Neural progenitor cell (in vitro differentiated cells): ENCODE measurements around the gene RHOG. TPM values are rescaled to one million over a fixed set of nuclear protein-coding genes. Genes with fewer than 3 reads are reported as not detected.
A peak's percentile ranks its signal among the peaks of the same experiment; 100 is the strongest.

Experiments used
- DNase-seq: peaks from one replicate; pipeline ENCODE4 v3.0.0-alpha.2; 2016; ENCODE audit warnings: low spot score
- H2AFZ ChIP-seq: fragments of 200-600 bp; sonication (generic); replicated peaks from 2 replicates; pipeline ENCODE4 v1.6.1; 2016; ENCODE audit warnings: antibody characterized with exemption
- H3F3A ChIP-seq: fragments of 200-600 bp; sonication (generic); 2 replicates; pipeline ENCODE4 v1.6.1; 2016; ENCODE audit warnings: antibody characterized with exemption, low read depth
- H3K27ac ChIP-seq: fragments of 200-600 bp; sonication (generic); 2 replicates; pipeline ENCODE4 v1.5.1; 2016; ENCODE audit warnings: mild to moderate bottlenecking
- H3K27me3 ChIP-seq: fragments of 200-600 bp; sonication (generic); 2 replicates; pipeline ENCODE4 v1.6.1; 2016; ENCODE audit warnings: mild to moderate bottlenecking, moderate library complexity
- H3K36me3 ChIP-seq: fragments of 200-600 bp; sonication (generic); 2 replicates; pipeline ENCODE4 v1.5.1; 2016
- H3K4me1 ChIP-seq: fragments of 200-600 bp; sonication (generic); 2 replicates; pipeline ENCODE4 v1.6.1; 2016; ENCODE audit warnings: mixed run types
- H3K4me2 ChIP-seq: fragments of 200-600 bp; sonication (generic); 2 replicates; pipeline ENCODE4 v1.6.1; 2016
- H3K4me3 ChIP-seq: fragments of 200-600 bp; sonication (generic); 2 replicates; pipeline ENCODE4 v1.5.1; 2016
- H3K79me2 ChIP-seq: fragments of 200-600 bp; sonication (generic); 2 replicates; pipeline ENCODE4 v1.6.1; 2016; ENCODE audit warnings: low read depth
- H3K9ac ChIP-seq: fragments of 200-600 bp; sonication (generic); 2 replicates; pipeline ENCODE4 v1.6.1; 2016
- H3K9me3 ChIP-seq: fragments of 200-600 bp; sonication (generic); 2 replicates; pipeline ENCODE4 v1.5.1; 2016; ENCODE audit warnings: low read depth
- H4K20me1 ChIP-seq: fragments of 200-600 bp; sonication (generic); 2 replicates; pipeline ENCODE4 v1.6.1; 2016; ENCODE audit warnings: low read depth
- H3K27ac Mint-ChIP-seq: 3 replicates; pipeline ENCODE4 v1.8.0; 2021; ENCODE audit warnings: mixed read lengths
- H3K27me3 Mint-ChIP-seq: 2 replicates; pipeline ENCODE4 v1.8.0; 2022; ENCODE audit warnings: low read depth, mild to moderate bottlenecking, inconsistent platforms, moderate library complexity, mixed read lengths; ENCODE audit not compliant: insufficient read depth
- H3K36me3 Mint-ChIP-seq: 3 replicates; pipeline ENCODE4 v1.8.0; 2021; ENCODE audit warnings: mixed read lengths
- H3K4me1 Mint-ChIP-seq: 3 replicates; pipeline ENCODE4 v1.8.0; 2021; ENCODE audit warnings: mixed read lengths
- H3K4me3 Mint-ChIP-seq: 3 replicates; pipeline ENCODE4 v1.8.0; 2021; ENCODE audit warnings: mild to moderate bottlenecking, moderate library complexity, mixed read lengths
- H3K9me3 Mint-ChIP-seq: 3 replicates; pipeline ENCODE4 v1.8.0; 2020; ENCODE audit warnings: mixed read lengths
- EZH2 ChIP-seq: fragments of 200-600 bp; sonication (generic); IDR thresholded peaks from 2 replicates; pipeline ENCODE4 v1.6.1; 2017; ENCODE audit warnings: antibody characterized with exemption, mild to moderate bottlenecking, moderate library complexity
- EZH2phosphoT487 ChIP-seq: fragments of 200-600 bp; sonication (generic); IDR thresholded peaks from 2 replicates; pipeline ENCODE4 v1.6.1; 2017; ENCODE audit warnings: antibody characterized with exemption
- total RNA-seq: library from RNA; depleted of rRNA; stranded (reverse); fragments of >200 nt; gene quantifications from 2 replicates; pipeline ENCODE4 v1.2.3, GENCODE V29; 2015; ENCODE audit warnings: low replicate concordance
- TF ChIP-seq, protein P1 (sequence below): fragments of 200-600 bp; sonication (generic); IDR thresholded peaks from 2 replicates; pipeline ENCODE4 v1.5.1; 2017; ENCODE audit warnings: antibody characterized with exemption, mild to moderate bottlenecking

Gene RHOG
- total RNA-seq, 1 donor from 2014 or later = 5.9 TPM

DNA sequence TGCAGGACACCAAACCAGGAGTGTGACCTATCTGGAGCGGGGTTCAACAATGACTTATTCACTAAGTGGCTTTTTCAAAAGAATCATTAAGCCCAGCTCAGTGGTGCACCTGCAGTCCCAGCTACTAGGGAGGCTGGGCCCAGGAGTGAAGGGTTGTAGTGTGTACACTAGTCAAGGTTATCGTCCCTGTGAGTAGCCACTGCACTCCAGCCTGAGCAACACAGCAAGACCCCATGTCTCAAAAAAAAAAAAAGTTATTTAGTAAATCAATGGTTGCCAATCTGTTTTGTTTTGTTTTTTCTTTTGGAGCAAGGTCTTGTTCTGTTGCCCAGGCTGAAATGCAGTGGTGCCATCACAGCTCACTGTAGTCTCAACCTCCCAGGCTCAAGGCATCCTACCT, 7.9 kb downstream of the RHOG start:
- Mint-ChIP-seq H3K36me3 (peaks cover 29% of the 10 kb centered on the region), H3K27me3 (peaks cover 3% of the 10 kb centered on the region), H3K9me3 (no peaks in the 10 kb centered on the region), H3K4me3 (no peak overlapping the region), H3K4me1 (peaks cover 11% of the 10 kb centered on the region), H3K27ac (no peak overlapping the region)
- no peaks in the 10 kb centered on the region for H3K9me3 ChIP-seq
- H4K20me1 ChIP-seq = peaks cover 64% of the 10 kb centered on the region
- H3K27me3 ChIP-seq = no peaks in the 10 kb centered on the region
- no peaks in the 10 kb centered on the region for H3K36me3 ChIP-seq
- no peak overlapping the region for H3K4me3 ChIP-seq
- H3K27ac ChIP-seq = no peak overlapping the region
- no peak overlapping the region for H3K4me2 ChIP-seq
- no peak for DNase-seq
- TF ChIP-seq, protein P1, sequence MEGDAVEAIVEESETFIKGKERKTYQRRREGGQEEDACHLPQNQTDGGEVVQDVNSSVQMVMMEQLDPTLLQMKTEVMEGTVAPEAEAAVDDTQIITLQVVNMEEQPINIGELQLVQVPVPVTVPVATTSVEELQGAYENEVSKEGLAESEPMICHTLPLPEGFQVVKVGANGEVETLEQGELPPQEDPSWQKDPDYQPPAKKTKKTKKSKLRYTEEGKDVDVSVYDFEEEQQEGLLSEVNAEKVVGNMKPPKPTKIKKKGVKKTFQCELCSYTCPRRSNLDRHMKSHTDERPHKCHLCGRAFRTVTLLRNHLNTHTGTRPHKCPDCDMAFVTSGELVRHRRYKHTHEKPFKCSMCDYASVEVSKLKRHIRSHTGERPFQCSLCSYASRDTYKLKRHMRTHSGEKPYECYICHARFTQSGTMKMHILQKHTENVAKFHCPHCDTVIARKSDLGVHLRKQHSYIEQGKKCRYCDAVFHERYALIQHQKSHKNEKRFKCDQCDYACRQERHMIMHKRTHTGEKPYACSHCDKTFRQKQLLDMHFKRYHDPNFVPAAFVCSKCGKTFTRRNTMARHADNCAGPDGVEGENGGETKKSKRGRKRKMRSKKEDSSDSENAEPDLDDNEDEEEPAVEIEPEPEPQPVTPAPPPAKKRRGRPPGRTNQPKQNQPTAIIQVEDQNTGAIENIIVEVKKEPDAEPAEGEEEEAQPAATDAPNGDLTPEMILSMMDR = no peak
- no peak for TF ChIP-seq EZH2phosphoT487
- no peak for TF ChIP-seq EZH2
- H3F3A ChIP-seq = peaks cover 3% of the 10 kb centered on the region
- H2AFZ ChIP-seq = no peak overlapping the region
- peaks cover 56% of the 10 kb centered on the region for H3K79me2 ChIP-seq
- H3K9ac ChIP-seq = no peak overlapping the region
- peaks cover 2% of the 10 kb centered on the region for H3K4me1 ChIP-seq

DNA sequence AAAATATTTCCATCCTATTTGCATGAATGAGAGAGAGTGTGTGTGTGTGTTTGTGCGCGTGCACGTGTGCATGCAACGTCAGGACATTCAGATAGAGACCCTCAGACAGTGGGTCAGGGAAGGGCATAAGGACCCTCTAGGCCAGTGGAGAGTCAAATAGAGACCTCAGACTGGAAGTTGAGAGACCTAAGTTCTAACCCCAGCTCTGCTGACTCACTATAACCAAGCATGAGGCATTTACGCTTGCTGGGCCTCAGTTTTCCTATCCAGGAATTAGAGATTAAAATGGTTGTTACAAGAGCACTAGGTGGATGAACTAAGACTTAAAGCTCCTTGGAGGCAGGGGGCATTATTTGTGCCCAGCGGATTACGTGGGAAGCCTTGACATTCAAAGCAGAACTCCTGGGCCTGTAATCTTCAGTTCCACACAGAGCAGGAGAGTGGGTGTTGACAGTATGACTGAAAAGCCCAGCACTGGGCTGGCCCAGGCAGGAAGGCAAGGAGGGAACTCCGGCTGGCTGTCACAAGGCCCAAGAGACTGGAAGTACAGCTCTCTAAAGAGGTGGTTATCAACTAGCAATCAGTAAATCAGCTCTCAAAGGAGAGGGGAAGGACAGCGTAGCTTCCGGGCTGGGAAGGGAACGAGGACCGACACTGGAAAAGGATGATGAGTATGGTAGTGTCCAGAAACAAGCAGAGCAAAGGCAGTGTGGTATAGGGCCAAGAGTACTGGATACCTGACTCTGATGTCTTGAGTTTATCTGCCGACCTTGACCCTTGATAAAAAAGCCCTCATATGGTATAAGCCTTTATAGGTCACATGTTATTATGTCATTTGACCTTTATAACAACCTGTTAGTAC, 9.2 kb downstream of the RHOG start:
- no peak overlapping the region for H3K27ac ChIP-seq
- H3K27ac Mint-ChIP-seq = peak overlapping the region; percentile 38

DNA sequence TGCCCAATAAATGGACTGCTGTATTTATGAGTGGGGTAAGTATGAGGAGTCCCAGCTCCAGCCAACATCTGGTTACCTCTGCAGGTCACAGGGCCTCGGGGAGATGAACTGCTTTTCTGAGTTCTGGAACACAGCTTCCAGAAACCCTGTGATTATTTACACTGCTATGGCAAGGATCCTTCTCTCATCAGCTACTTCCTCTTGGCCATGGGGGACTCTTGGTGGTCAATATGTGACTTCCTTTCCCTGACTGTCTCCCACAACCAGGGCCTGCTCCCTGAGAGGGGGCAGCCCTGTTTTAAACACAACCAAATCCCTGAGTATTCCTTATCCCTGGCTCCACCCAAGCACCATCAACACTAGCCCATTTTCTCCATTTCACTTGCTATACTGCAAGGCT, 10.0 kb downstream of the RHOG start:
- Mint-ChIP-seq H3K36me3 (peaks cover 41% of the 10 kb centered on the region), H3K27me3 (peaks cover 3% of the 10 kb centered on the region), H3K4me3 (no peak overlapping the region), H3K4me1 (peaks cover 8% of the 10 kb centered on the region), H3K9me3 (no peaks in the 10 kb centered on the region), H3K27ac (no peak overlapping the region)
- H3K36me3 ChIP-seq = no peaks in the 10 kb centered on the region
- peaks cover 48% of the 10 kb centered on the region for H4K20me1 ChIP-seq
- TF ChIP-seq, protein P1 = no peak
- TF ChIP-seq EZH2 = no peak
- TF ChIP-seq EZH2phosphoT487 = no peak
- peaks cover 14% of the 10 kb centered on the region for H3F3A ChIP-seq
- H3K79me2 ChIP-seq = peaks cover 35% of the 10 kb centered on the region
- no peak overlapping the region for H3K4me2 ChIP-seq
- no peak overlapping the region for H3K9ac ChIP-seq
- peaks cover 11% of the 10 kb centered on the region for H3K4me1 ChIP-seq
- no peak overlapping the region for H2AFZ ChIP-seq
- H3K27ac ChIP-seq = no peak overlapping the region
- no peak overlapping the region for H3K4me3 ChIP-seq
- H3K27me3 ChIP-seq = no peaks in the 10 kb centered on the region
- H3K9me3 ChIP-seq = no peaks in the 10 kb centered on the region
- DNase-seq = no peak

More for the DNA sequence above, 9.2 kb downstream of the RHOG start:
- no peaks in the 10 kb centered on the region for H3K36me3 ChIP-seq
- no peak overlapping the region for H2AFZ ChIP-seq
- H3K79me2 ChIP-seq = peaks cover 44% of the 10 kb centered on the region
- Mint-ChIP-seq H3K27me3 (peaks cover 3% of the 10 kb centered on the region), H3K36me3 (peaks cover 35% of the 10 kb centered on the region), H3K9me3 (no peaks in the 10 kb centered on the region), H3K4me3 (no peak overlapping the region), H3K4me1 (peaks cover 8% of the 10 kb centered on the region)
- no peak overlapping the region for H3K9ac ChIP-seq
- no peaks in the 10 kb centered on the region for H3K27me3 ChIP-seq
- H3K9me3 ChIP-seq = no peaks in the 10 kb centered on the region
- TF ChIP-seq, protein P1 = no peak
- peaks cover 6% of the 10 kb centered on the region for H3F3A ChIP-seq
- peaks cover 55% of the 10 kb centered on the region for H4K20me1 ChIP-seq
- no peak overlapping the region for H3K4me2 ChIP-seq
- H3K4me3 ChIP-seq = no peak overlapping the region
- no peak for DNase-seq
- peaks cover 6% of the 10 kb centered on the region for H3K4me1 ChIP-seq
